Left lung (tissue), 10 donors: ENCODE results near the gene SLC6A12. TPM values are rescaled to one million over a fixed set of nuclear protein-coding genes. Genes with fewer than 3 reads are reported as not detected.
"Not testable (repeated sequence)": the region's sequence is repeated elsewhere in the genome, so short reads cannot be mapped to it uniquely, and the experiment has no call there.

Experiments
- ATAC-seq: fragments of 200-7000 bp; cut with Tn5 transposase; one replicate; pipeline ENCODE4 v1.9.1; 2020; ENCODE audit warnings: moderate library complexity
- DNase-seq, 4 donors: peaks; one replicate each; pipeline ENCODE4 v3.0.0-alpha.2; 2013 to 2020
- H3K27ac ChIP-seq, 2 donors: fragments of 200-600 bp; sonication (generic) in 1 of 2; one replicate each; pipeline versions ENCODE4 v1.5.0 to v1.8.0; 2020 to 2021
- H3K27me3 ChIP-seq, 2 donors: fragments of 200-600 bp; sonication (generic) in 1 of 2; one replicate each; pipeline versions ENCODE4 v1.5.0 to v1.8.0; 2020 to 2021
- H3K36me3 ChIP-seq, 2 donors: fragments of 200-600 bp; sonication (generic) in 1 of 2; one replicate each; pipeline versions ENCODE4 v1.5.0 to v1.8.0; 2020 to 2021
- H3K4me1 ChIP-seq, 2 donors: fragments of 200-600 bp; one replicate each; pipeline ENCODE4 v1.8.0; 2021
- H3K4me3 ChIP-seq, 2 donors: fragments of 200-600 bp; sonication (generic) in 1 of 2; one replicate each; pipeline versions ENCODE4 v1.5.0 to v1.8.0; 2020 to 2021; ENCODE audit warnings: mild to moderate bottlenecking in 1 of 2
- H3K9me3 ChIP-seq, 2 donors: fragments of 200-600 bp; sonication (generic) in 1 of 2; one replicate each; pipeline versions ENCODE4 v1.5.0 to v1.8.0; 2020 to 2021
- intact Hi-C, 2 donors: fragments of 100-400 bp; cut with DNase I; formaldehyde crosslinking; loops; one replicate each; pipeline versions ENCODE4 v1.11.2 to v1.14.2; 2022
- polyA plus RNA-seq, 6 donors: library from polyadenylated mRNA; unstranded; fragments of 120-200 nt; gene quantifications; one replicate each; pipeline ENCODE4 v1.2.1, GENCODE V29; 2013; ENCODE audit not compliant: insufficient read length in 6 of 6
- total RNA-seq, 2 donors: library from RNA; stranded (reverse); fragmentation: NEBNext Ultra II Directional; extraction: Animal tissue kit (Norgen Biotek cat#: 25700); gene quantifications; one replicate each; pipeline ENCODE4 v1.2.1, GENCODE V29; 2021
- TF ChIP-seq, protein P1 (sequence below), 2 donors: fragments of 200-600 bp; sonication (generic) in 1 of 2; IDR thresholded peaks; one replicate each; pipeline versions ENCODE4 v1.5.0 to v1.8.0; 2021; ENCODE audit warnings: antibody characterized with exemption in 2 of 2
- donor health status: DM: no; HTN: yes; CAD: no.
- donor health status: DM: no; HTN: no; CAD: no.

Gene SLC6A12
- total and polyA plus RNA-seq, 8 donors: 0.52 to 4.7 (median 0.92) TPM

DNA sequence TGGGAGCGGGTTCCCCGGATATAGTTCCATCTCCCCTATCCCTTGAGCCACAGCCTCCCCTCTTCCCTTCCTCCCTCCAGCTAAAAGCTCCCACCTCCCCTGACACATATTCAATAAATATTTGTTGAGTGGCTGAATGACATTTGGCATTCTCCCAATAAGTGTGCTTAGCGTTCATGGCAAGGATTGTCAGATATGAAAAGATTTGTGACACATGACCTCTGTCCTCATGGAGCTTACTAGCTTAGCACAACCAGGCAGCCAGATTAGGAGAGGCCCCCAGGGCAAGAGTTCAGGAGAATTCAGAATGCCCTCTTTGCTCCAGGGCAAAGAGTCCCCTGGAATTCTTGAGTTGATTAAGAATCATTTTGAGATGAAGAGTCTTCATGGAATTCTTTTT, 22.5 kb upstream of the SLC6A12 start:
- Histone ChIP-seq H3K4me1 (no peaks in the 10 kb centered on the region), H3K36me3 (no peaks in the 10 kb centered on the region), H3K9me3 (peaks cover 0 to 27% of the 10 kb centered on the region in 2 donors), H3K4me3 (no peak overlapping the region), H3K27ac (no peak overlapping the region), H3K27me3 (peaks cover 0 to 8% of the 10 kb centered on the region in 2 donors)
- intact Hi-C loops: no loop called here
- DNase-seq (no peak), ATAC-seq (no peak)
- TF ChIP-seq, protein P1, sequence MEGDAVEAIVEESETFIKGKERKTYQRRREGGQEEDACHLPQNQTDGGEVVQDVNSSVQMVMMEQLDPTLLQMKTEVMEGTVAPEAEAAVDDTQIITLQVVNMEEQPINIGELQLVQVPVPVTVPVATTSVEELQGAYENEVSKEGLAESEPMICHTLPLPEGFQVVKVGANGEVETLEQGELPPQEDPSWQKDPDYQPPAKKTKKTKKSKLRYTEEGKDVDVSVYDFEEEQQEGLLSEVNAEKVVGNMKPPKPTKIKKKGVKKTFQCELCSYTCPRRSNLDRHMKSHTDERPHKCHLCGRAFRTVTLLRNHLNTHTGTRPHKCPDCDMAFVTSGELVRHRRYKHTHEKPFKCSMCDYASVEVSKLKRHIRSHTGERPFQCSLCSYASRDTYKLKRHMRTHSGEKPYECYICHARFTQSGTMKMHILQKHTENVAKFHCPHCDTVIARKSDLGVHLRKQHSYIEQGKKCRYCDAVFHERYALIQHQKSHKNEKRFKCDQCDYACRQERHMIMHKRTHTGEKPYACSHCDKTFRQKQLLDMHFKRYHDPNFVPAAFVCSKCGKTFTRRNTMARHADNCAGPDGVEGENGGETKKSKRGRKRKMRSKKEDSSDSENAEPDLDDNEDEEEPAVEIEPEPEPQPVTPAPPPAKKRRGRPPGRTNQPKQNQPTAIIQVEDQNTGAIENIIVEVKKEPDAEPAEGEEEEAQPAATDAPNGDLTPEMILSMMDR (IDR thresholded peaks at IDR 0.05): no peak

GRCh38 chr12:235967-236366, 22.0 kb upstream of the SLC6A12 start:
- H3K36me3 ChIP-seq, intact Hi-C loops, DNase-seq, H3K27ac ChIP-seq, H3K4me1 ChIP-seq, ATAC-seq, H3K4me3 ChIP-seq, H3K27me3 ChIP-seq: not testable (repeated sequence)
- peaks cover 0 to 27% of the 10 kb centered on the region in 2 donors for H3K9me3 ChIP-seq

- no peak overlapping the region for H3K4me3 ChIP-seq
- no peaks in the 10 kb centered on the region for H3K36me3 ChIP-seq
- no peak for DNase-seq
- no peaks in the 10 kb centered on the region for H3K4me1 ChIP-seq
- intact Hi-C loops: no loop called here
- ATAC-seq: no peak
- no peak overlapping the region for H3K27ac ChIP-seq
- peaks cover 0 to 8% of the 10 kb centered on the region in 2 donors for H3K27me3 ChIP-seq
- TF ChIP-seq, protein P1 (IDR thresholded peaks at IDR 0.05): no peak
- peaks cover 0 to 27% of the 10 kb centered on the region in 2 donors for H3K9me3 ChIP-seq
These were observed 21.0 kb upstream of the SLC6A12 start for GRCh38 chr12:234891-235415.

DNA sequence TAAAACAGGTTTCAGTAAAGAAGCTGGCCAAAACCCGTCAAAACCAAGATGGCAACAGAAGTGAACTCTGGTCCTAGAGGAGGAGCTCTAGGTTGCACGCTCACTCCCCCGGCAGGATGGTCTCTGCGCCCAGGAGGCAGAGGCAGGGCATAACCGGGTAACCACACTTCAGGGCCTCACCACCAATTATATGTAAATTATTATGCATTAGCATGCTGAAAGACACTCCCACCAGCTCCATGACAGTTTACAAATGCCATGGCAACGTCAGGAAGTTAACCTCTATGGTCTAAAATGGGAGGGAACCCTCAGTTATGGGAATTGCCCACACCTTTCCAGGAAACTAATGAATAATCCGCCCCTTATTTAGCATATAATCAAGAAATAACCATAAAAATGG, 20.1 kb upstream of the SLC6A12 start:
- H3K4me1 ChIP-seq: no peaks in the 10 kb centered on the region
- TF ChIP-seq, protein P1 (IDR thresholded peaks at IDR 0.05): no peak
- H3K27me3 ChIP-seq: peaks cover 0 to 13% of the 10 kb centered on the region in 2 donors
- no peak for DNase-seq
- no peak overlapping the region for H3K27ac ChIP-seq
- ATAC-seq: no peak
- peaks cover 0 to 27% of the 10 kb centered on the region in 2 donors for H3K9me3 ChIP-seq
- H3K36me3 ChIP-seq: no peaks in the 10 kb centered on the region
- H3K4me3 ChIP-seq: no peak overlapping the region
- intact Hi-C loops: no loop called here

GRCh38 chr12:233615-233968, 19.6 kb upstream of the SLC6A12 start:
- intact Hi-C loops: no loop called here

More at GRCh38 chr12:233615-233968, 19.6 kb upstream of the SLC6A12 start:
- H3K27ac ChIP-seq: no peak overlapping the region
- no peaks in the 10 kb centered on the region for H3K4me1 ChIP-seq
- TF ChIP-seq, protein P1 (IDR thresholded peaks at IDR 0.05): no peak
- H3K9me3 ChIP-seq: peaks cover 0 to 27% of the 10 kb centered on the region in 2 donors
- H3K36me3 ChIP-seq: no peaks in the 10 kb centered on the region
- H3K27me3 ChIP-seq: peaks cover 0 to 12% of the 10 kb centered on the region in 2 donors
- DNase-seq (no peak), ATAC-seq (no peak)
- H3K4me3 ChIP-seq: no peak overlapping the region
